ENCODE data around the gene LIPC. TPM values are rescaled to one million over a fixed set of nuclear protein-coding genes. Genes with fewer than 3 reads are reported as not detected.

Gene LIPC
- total RNA-seq, 1 experiment from 2014 or later = not detected

DNA sequence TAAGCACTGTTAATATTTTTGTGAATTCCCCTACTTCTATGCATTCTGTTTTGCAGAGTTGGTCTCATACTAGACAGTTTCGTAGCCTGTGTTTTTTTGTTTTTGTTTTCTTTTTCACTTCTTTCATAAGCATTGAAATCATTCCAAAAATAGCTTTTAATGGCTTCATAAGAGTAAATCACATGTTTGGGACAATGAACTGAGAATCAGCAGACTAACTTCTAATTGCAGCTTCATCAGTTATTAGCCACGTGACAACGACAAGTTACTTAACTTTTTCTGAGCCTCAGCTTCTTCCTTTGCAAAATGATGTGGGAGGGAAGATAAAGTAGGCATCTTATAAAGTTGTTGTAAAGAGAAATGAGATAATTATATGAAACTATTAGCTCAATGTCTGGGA, 124.8 kb downstream of the LIPC start:
- no TSS peak for BruUV-seq (replicated peaks)
- Mint-ChIP-seq H3K4me1 (ENCODE audit: insufficient read depth, unreplicated experiment) (peaks cover 12% of the 10 kb centered on the region), H3K27ac (ENCODE audit: low read depth, unreplicated experiment) (no peak overlapping the region), H3K36me3 (ENCODE audit: insufficient read depth, unreplicated experiment) (no peaks in the 10 kb centered on the region), H3K4me3 (ENCODE audit: unreplicated experiment) (no peak overlapping the region), H3K27me3 (ENCODE audit: insufficient read depth, unreplicated experiment) (peaks cover 17% of the 10 kb centered on the region), H3K9me3 (ENCODE audit: unreplicated experiment) (no peaks in the 10 kb centered on the region)
- TF ChIP-seq, protein P1, sequence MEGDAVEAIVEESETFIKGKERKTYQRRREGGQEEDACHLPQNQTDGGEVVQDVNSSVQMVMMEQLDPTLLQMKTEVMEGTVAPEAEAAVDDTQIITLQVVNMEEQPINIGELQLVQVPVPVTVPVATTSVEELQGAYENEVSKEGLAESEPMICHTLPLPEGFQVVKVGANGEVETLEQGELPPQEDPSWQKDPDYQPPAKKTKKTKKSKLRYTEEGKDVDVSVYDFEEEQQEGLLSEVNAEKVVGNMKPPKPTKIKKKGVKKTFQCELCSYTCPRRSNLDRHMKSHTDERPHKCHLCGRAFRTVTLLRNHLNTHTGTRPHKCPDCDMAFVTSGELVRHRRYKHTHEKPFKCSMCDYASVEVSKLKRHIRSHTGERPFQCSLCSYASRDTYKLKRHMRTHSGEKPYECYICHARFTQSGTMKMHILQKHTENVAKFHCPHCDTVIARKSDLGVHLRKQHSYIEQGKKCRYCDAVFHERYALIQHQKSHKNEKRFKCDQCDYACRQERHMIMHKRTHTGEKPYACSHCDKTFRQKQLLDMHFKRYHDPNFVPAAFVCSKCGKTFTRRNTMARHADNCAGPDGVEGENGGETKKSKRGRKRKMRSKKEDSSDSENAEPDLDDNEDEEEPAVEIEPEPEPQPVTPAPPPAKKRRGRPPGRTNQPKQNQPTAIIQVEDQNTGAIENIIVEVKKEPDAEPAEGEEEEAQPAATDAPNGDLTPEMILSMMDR (IDR thresholded peaks at IDR 0.05; ENCODE audit: unreplicated experiment) = no peak
- ChIA-PET CTCF (interaction anchor here (0.7 to 1.1 kb wide), 2 partner anchors 33 to 329 kb away, joined by 3 read pairs; no protein-coding TSS in a partner anchor), POLR2A (interaction anchor here (0.7 to 0.9 kb wide), 3 partner anchors 9 to 1053 kb away, joined by 3 read pairs; no protein-coding TSS in a partner anchor)
- no peak for DNase-seq (ENCODE audit: unreplicated experiment)
- intact Hi-C loops (cut with micrococcal nuclease) = no loop called here

DNA sequence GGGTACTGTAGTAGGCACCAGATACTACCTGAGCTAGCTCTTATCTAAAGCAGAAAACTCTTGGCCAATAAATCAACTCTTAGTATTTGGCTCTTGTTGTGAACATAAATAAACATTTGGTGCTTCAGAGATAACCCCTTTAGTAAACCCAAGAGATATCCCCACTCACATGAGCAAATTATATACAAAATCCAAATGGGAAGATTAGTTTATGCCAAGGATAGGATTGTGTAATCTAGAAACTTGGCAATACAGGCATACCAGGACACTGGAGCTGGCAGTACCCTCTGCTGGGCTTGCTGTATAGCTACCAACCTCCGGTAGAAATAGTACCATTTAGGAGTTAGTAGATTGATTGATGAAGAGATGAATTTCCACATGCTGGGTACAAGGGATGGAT, 127.0 kb downstream of the LIPC start:
- peaks cover 17% of the 10 kb centered on the region for H3K27me3 Mint-ChIP-seq (ENCODE audit: insufficient read depth, unreplicated experiment)
- TF ChIP-seq, protein P1 (IDR thresholded peaks at IDR 0.05; ENCODE audit: unreplicated experiment) = peak; percentile 15
- intact Hi-C loops (cut with micrococcal nuclease) = no loop called here
- H3K4me3 Mint-ChIP-seq (ENCODE audit: unreplicated experiment) = no peak overlapping the region
- no peak overlapping the region for H3K27ac Mint-ChIP-seq (ENCODE audit: low read depth, unreplicated experiment)
- no peaks in the 10 kb centered on the region for H3K9me3 Mint-ChIP-seq (ENCODE audit: unreplicated experiment)
- ChIA-PET CTCF (interaction anchor here (0.6 to 1.7 kb wide), 5 partner anchors 272 to 331 kb away, joined by 3 to 10 read pairs (median 3); no protein-coding TSS in a partner anchor), POLR2A (interaction anchor here (0.6 to 0.8 kb wide), 2 partner anchors 212 to 327 kb away, joined by 3 to 4 read pairs; partner anchors contain the start of gene MINDY2)
- H3K36me3 Mint-ChIP-seq (ENCODE audit: insufficient read depth, unreplicated experiment) = no peaks in the 10 kb centered on the region
- no TSS peak for BruUV-seq (replicated peaks)
- peak; percentile 43 for DNase-seq (ENCODE audit: unreplicated experiment)
- no peaks in the 10 kb centered on the region for H3K4me1 Mint-ChIP-seq (ENCODE audit: insufficient read depth, unreplicated experiment)

DNA sequence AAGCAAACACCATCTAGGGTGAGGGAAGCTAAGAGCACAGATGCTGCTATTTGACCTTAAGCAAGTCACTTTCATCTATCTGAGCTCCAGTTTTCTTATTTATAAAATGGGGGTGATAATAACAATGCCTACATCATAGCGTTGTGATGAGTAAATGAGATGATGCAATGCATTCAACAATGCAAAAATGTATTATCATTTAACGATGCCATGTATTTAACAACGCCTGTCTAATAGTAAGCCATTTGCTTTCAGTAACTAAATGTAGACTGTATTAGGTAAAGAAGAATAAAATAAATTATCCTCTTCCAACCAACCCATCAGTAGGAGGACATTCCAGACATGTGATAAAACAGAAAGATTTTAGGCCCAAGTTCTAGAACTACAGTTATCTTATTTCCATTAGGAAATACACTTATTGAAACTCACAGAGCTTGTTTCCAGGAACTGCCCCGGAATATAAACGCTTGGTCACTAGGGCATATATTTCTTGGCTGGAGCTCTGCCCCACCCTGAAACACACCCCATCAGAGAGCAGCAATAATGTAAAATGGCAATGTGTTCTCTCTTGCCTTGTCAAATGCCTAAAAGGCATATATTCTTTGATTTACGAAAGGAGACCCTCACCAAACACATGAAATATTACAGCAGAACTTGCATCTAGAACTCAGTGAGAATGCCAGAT, 128.3 kb downstream of the LIPC start:
- H3K4me3 Mint-ChIP-seq (ENCODE audit: unreplicated experiment) = no peak overlapping the region
- no TSS peak for BruUV-seq (replicated peaks)
- no peaks in the 10 kb centered on the region for H3K4me1 Mint-ChIP-seq (ENCODE audit: insufficient read depth, unreplicated experiment)
- DNase-seq (ENCODE audit: unreplicated experiment) = no peak
- intact Hi-C loops (cut with micrococcal nuclease) = no loop called here
- H3K36me3 Mint-ChIP-seq (ENCODE audit: insufficient read depth, unreplicated experiment) = no peaks in the 10 kb centered on the region
- ChIA-PET POLR2A (no interaction called here), CTCF (interaction anchor here (0.5 to 1.7 kb wide), 4 partner anchors 153 to 1032 kb away, joined by 3 to 10 read pairs (median 4); no protein-coding TSS in a partner anchor)
- H3K27me3 Mint-ChIP-seq (ENCODE audit: insufficient read depth, unreplicated experiment) = peaks cover 11% of the 10 kb centered on the region
- H3K9me3 Mint-ChIP-seq (ENCODE audit: unreplicated experiment) = no peaks in the 10 kb centered on the region
- TF ChIP-seq, protein P1 (IDR thresholded peaks at IDR 0.05; ENCODE audit: unreplicated experiment) = no peak
- H3K27ac Mint-ChIP-seq (ENCODE audit: low read depth, unreplicated experiment) = no peak overlapping the region

DNA sequence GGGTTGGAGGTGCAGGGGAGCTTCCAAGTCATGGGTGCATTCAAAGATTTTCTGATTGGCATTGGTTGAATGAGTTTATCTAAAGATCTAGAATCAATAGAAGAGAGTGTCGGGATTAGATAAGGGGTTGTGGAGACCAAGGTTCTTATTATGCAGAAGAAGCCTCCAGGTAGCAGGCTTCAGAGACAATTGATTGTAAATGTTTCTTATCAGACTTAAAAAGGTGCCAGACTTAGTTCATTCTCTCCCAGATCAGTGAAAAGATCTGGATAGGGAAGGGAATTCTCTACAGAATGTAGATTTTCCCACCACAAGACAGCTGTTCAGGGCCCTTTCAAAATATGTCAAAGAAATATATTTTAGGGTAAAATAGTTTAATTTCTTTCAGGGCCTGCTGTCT, 129.5 kb downstream of the LIPC start:
- Mint-ChIP-seq H3K36me3 (ENCODE audit: insufficient read depth, unreplicated experiment) (no peaks in the 10 kb centered on the region), H3K4me1 (ENCODE audit: insufficient read depth, unreplicated experiment) (no peaks in the 10 kb centered on the region), H3K27me3 (ENCODE audit: insufficient read depth, unreplicated experiment) (no peaks in the 10 kb centered on the region), H3K27ac (ENCODE audit: low read depth, unreplicated experiment) (no peak overlapping the region), H3K4me3 (ENCODE audit: unreplicated experiment) (no peak overlapping the region), H3K9me3 (ENCODE audit: unreplicated experiment) (no peaks in the 10 kb centered on the region)
- BruUV-seq (replicated peaks) = no TSS peak
- intact Hi-C loops (cut with micrococcal nuclease) = no loop called here
- ChIA-PET CTCF (interaction anchor here (0.6 kb wide), 1 partner anchor 477 kb away, joined by 3 read pairs; no protein-coding TSS in a partner anchor), POLR2A (interaction anchor here (0.9 to 1.3 kb wide), 2 partner anchors 13 to 14 kb away, joined by 3 to 4 read pairs; no protein-coding TSS in a partner anchor)
- TF ChIP-seq, protein P1 (IDR thresholded peaks at IDR 0.05; ENCODE audit: unreplicated experiment) = no peak
- no peak for DNase-seq (ENCODE audit: unreplicated experiment)

Measured in MCF 10A (cell line).